SK-N-DZ (cell line): ENCODE data around the gene SRP72. TPM values are rescaled to one million over a fixed set of nuclear protein-coding genes. Genes with fewer than 3 reads are reported as not detected.
"Not testable (repeated sequence)": the region's sequence is repeated elsewhere in the genome, so short reads cannot be mapped to it uniquely, and the experiment has no call there.

Experiments used
- DNase-seq: peaks from one replicate; pipeline ENCODE4 v3.0.0-alpha.2; 2015; ENCODE audit warnings: low spot score
- polyA plus RNA-seq, 2 experiments: library from polyadenylated mRNA; depleted of rRNA; stranded (reverse); fragments of >200 nt; gene quantifications; 2 replicates each; pipeline ENCODE4 v1.2.3, GENCODE V29; 2014

The SRP72 gene, protein sequence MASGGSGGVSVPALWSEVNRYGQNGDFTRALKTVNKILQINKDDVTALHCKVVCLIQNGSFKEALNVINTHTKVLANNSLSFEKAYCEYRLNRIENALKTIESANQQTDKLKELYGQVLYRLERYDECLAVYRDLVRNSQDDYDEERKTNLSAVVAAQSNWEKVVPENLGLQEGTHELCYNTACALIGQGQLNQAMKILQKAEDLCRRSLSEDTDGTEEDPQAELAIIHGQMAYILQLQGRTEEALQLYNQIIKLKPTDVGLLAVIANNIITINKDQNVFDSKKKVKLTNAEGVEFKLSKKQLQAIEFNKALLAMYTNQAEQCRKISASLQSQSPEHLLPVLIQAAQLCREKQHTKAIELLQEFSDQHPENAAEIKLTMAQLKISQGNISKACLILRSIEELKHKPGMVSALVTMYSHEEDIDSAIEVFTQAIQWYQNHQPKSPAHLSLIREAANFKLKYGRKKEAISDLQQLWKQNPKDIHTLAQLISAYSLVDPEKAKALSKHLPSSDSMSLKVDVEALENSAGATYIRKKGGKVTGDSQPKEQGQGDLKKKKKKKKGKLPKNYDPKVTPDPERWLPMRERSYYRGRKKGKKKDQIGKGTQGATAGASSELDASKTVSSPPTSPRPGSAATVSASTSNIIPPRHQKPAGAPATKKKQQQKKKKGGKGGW
- 53.3 and 56.6 TPM in 2 replicates for polyA plus RNA-seq (2014; cell fraction: cytosol; rRNA removed)
- polyA plus RNA-seq (2014; cell fraction: nucleus; rRNA removed) = 36.9 and 38.8 TPM in 2 replicates

DNA sequence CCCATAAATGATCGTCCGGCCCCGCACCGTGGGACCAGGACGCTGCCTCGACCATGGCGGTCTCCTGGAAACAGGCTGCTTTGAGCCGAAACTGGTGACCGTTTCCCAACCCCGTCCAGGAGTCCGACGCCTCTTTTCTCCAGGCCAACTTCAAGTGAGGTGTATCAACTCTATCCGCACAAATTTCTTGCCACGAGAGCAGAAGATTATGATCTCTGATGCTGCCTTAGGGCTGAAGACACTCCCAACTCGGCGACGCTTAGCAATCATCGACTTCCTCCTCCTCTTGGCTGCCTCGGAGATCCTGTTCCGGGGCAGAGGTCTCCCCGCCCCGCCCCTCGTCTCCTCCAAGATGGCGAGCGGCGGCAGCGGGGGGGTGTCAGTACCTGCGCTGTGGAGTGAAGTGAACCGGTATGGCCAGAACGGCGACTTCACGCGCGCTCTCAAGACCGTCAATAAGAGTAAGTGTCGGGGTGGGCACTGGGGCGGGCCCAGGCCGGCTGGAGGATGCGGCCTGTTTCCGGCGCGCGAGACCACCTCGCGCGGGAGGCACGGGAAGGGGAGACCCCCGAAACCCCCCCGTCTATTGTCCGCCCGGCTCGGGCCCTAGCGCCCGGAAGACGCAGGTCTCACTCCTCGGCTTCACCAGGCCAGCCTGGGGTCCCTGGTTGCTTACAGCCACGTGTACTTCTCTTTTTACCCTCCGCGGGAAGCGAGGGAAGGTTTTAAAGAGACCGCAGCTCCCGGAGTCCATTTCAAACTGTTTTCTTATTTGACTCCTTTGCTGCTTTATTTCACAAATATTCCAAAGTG lies at the start of gene SRP72:
SRP72 (plus strand) TSS at position 334 of the 813 bp plus-strand sequence; CDS start at position 353, 19 bp downstream.
- DNase-seq = peak; percentile 85

DNA sequence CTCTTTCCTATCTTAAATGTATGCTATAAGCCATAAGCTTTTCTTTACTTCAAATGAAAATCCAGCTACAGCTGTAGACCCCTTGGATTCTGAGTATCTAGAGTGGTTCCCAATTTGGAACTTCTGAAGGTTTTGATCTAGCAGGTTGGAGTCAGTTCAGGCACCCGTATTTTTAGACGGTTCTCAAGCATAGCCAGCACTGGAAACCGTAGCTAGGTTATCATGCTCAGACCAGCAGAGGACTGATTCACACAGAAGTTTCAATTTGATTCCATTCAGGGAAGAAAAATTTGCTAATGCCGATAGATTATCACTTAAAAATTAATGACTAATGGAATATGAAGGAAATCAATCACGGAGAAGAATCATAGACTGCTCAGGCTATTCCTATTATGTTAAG lies 43.2 kb upstream of the SRP72 start:
- DNase-seq = no peak

DNA sequence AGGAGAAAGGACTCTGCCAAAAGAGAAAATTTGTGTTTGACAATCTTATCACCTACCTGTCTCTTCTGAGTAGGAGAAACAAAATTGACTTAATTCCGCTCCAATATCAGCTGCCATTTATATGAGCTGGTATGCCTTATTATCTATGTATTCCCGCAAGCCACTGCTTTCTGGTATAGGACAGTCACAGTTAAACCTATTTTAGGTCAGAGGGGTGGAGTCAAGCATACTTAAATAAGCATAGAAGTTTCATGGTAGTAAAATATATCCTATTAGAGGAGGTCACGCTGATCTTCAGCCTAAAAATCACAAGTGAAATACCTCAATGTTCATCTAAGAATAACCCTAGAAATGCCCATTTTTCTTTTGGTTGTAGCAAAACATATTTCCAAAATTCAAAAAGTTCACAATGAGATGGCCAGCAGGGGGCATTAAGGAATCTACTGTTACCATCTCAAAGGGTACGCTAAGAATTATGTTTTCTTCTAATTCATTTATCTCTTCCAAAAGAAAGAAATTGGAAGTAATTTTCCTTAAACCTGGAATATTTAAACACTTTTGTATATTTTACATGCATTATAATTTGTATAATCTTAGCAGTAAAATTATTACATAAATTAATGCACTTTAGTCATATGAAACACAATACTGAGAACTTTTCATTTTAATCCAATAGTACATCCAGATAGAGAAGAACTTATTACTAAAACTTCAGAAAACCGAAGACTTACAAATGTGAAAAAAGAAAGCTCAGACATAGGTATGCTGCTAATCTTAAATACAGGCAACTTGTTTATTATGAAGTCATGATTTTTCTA lies 42.5 kb upstream of the SRP72 start:
- DNase-seq = no peak

DNA sequence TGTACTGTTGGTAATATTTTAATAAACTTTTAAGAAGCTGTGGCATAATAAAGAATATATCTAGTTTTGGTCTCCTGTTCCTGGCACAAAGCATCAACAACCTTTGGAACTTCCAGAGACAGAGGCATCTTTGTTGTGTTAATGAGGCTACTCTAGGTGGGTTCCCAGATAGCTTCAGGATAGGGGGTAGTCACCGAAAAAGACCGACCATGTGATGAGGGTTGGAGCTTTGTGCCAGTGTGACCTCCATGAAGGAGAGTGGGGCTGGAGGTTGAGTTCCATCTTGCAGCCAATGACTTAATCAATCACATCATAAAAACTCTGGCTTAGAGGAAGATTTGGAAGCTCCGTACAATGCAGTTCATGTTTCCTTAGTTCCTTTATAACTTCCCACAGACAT lies 41.9 kb upstream of the SRP72 start:
- DNase-seq = no peak

DNA sequence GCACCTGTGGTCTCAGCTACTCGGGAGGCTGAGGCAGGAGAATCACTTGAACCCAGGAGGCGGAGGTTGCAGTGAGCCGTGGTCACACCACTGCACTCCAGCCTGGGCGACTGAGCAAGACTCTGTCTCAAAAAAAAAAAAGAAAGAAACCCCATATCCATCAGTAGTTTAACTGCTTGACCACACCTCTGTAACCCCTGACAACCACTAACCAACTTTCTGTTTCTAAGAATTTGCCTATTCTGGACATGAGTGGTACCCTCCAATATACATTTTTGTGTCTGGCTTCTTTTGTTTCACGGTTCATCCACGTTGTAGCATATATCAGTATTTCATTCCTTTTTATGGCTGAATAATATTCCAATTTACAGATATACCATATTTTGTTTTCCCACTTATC lies 41.1 kb upstream of the SRP72 start:
- no peak for DNase-seq

DNA sequence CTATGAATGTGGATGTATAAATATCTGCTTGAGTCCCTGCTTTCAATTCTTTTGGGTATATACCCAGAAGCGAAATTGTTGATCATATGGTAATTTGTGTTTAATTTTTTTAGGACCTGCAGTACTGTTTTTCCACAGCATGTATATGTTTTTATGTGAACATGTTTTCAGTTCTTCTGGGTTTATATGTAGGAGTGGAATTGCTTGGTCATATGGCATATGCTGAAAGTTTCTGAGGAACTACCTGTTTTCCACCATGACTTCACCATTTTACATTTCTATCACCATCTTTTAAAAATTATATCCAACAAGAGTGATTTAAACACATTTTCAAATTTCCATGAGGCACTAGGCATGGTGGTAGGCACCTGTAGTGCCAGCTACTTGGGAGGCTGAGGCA lies 40.2 kb upstream of the SRP72 start:
- no peak for DNase-seq

DNA sequence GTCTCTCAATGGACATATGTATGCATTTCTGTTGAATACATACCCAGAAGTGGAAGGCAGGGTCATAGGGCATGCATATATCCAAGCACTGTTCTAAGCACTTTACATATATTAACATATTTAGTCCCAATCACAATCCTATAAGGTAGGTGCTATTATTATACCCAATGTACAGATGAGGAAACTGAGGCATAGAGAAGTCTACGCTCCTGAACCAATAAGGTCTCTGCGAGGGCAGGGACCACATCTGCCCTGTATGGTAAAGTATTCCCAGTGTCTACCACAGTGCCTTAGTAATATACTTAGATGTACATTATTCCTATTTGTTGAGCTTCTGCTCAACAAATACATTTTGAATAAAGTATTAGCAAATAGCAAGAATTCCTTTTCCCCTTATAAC lies 37.2 kb upstream of the SRP72 start:
- DNase-seq = no peak

DNA sequence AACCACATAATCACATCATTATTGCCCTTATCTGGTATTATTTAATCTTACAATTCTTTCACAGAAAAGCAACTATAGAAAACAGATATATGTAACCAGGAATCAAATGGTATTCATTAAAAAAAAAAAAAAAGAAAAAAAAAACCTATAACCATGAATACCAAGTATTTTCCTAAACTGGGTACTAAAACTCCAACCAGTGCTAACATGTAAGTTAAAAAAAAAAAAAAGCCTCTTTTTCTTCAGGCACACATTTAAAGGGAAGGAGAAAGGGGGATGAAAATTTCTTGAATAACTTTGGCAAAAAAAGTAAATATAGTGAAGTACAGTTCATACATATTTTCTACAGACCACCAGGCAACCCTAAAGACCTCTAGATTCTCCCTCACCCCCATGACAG lies 34.1 kb upstream of the SRP72 start:
- DNase-seq = no peak

DNA sequence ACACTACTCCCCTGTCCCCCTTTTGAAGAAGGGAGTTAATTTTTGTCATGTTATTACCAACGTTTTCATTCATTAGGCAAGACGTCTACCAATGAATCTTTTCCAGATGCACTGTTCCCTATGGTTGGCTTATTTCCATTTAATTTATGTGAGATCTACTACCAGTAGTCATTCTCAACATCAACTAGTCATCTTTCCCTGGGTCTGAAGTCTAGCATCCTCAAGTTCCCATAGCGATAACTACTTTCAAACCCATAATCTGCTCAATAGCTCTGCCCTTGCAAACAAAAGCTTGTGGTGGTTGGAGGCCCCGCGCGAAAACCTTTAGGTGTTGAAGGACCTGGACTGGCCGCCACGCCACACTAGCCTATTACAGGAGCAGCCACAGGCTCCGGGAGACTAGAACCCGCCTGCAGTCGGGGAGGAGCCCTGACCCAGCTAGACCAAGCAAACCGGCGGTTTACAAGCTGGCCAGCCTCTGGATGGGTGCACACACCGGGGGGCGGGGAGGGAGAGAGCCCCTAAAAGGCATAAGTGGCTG lies 32.7 kb upstream of the SRP72 start:
- DNase-seq = peak; percentile 78

DNA sequence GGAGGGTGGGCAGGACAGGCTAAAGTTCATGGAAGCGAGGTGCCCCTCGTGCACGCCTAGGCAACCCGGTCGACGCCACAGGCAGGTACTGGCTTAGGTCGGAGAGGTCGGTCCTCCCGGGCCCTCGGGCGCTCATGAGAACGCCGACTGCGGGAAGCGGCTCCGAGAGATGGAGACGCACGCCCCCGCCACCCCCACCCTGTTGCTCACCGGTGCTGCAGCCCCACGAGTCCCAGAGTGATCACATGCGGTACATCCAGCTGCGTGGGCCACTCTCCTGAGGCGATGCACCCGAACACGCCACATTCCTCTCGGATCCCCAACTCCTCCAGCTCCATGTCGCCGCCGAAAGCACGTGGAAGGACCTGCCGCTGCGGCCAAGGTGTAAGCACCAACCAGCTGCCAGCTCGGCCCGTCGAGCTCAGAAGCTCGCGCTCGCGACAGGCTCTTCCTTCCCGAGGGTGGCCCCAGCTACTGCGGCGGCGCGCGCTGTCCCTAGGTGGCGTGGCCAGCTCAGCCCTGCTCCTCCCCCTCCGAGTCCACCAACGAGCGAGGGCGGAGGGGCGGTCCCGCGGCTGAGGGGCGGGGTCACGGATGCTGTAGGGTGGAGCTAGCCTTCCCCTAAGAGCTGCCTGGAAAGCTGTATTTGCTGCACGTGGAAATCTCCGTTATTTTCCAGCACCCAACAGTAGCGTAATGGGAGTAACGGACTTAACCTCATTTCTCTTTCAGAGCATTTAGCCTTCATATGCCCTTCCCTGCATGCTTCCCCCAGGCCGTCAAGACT lies 32.1 kb upstream of the SRP72 start, which contains the start of gene PPAT:
PPAT (minus strand) TSS at position 476 of the 787 bp plus-strand sequence; CDS start at position 338, 138 bp downstream.
- peak; percentile 96 for DNase-seq

DNA sequence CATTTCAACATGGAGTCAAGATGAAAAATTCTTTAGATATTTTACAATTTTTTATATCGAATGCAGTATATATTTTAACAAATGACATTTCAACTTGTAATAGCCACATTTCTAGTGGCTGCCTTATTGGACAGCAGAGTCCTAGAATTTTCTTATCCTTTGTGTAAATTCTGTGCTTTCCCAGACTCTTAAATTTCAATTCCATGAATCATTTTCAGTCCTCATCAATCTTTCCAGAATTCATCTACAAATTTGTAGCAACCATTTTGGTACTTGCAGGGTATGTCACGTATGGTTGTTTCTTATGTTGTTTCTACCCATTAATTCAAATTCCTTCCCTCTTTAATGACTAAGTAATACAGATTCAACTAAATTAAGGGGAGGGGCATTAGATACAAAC lies 28.7 kb upstream of the SRP72 start:
- no peak for DNase-seq

DNA sequence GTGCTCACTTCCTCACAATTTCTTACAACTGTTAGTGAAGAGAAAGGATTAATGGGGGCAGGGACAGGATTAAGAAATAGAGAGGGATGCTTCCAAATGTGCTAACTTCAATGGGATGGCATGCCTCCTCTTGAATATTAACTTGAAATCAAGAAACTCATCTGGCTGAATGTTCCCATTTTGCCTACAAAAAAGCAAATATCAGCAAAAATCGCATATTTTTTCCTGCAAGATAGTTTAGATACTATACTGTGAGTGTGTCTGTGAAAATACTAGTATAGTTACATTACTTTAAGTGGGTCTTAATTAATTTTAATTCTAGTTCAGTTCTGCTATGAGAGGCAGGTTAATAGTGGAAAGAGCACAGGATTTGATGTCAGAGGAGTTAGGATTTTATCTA lies 26.4 kb upstream of the SRP72 start:
- DNase-seq = no peak

DNA sequence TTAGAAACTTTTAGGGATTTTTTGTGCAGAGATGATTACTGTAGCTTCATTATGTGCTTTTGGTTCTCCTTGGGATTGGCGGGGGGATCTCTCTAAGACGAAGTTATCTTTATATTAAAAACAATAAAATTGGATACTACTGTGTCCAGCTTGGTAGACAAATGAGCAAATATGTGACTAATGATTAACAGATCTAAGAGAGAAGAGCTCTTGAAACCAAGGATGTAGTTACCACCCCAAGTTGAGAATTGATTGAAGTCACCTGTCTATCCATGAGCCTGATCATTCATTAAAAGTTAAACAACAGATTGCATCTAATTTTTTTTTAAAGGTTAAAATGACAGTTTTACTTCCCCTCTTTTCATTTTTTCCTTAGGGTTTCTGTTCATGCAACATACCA lies 22.7 kb upstream of the SRP72 start:
- DNase-seq = no peak

DNA sequence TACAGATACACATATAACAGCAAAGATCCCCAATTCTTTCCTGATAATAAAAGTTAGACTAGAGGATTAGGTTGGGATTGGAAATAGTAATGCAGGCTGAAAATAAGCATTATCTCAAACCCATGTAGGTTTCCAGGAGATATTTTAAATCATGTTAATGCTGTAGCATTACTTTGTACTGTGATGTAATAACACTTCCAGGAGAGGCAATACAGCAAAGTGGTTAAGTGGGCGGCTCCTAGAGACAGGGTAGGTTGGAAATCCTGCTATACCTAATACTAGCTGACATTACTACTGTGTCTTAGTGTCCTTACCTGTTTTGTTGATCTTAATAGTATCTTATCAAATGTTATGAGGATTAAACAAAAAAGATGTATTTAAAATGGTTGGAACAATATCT lies 21.7 kb upstream of the SRP72 start:
- no peak for DNase-seq

DNA sequence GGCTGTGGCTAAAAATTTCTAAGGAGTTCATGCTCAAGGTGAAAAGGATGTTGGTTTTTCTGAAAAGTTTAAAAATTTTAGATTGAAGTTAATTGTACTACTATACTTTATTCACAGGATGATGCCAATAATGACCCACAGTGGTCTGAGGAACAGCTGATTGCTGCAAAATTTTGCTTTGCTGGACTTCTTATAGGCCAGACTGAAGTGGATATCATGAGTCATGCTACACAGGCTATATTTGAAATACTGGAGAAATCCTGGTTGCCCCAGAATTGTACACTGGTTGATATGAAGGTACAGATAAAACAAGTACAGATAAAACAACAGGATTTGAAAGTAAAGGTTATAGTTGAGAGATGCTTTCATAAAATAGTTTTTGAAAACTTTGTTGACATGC lies 19.1 kb upstream of the SRP72 start:
- DNase-seq = no peak

DNA sequence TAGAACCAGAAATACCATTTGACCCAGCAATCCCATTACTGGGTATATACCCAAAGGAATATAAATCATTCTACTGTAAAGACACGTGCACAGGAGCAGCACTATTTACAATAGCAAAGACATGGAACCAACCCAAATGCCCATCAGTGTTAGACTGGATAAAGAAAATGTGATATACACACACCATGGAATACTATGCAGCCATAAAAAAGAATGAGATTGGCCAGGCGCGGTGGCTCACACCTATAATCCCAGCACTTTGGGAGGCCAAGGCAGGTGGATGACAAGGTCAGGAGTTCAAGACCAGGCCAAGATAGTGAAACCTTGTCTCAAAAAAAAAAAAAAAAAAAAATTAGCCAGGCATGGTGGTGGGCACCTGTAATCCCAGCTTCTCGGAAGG lies 17.9 kb upstream of the SRP72 start:
- not testable (repeated sequence) for DNase-seq

DNA sequence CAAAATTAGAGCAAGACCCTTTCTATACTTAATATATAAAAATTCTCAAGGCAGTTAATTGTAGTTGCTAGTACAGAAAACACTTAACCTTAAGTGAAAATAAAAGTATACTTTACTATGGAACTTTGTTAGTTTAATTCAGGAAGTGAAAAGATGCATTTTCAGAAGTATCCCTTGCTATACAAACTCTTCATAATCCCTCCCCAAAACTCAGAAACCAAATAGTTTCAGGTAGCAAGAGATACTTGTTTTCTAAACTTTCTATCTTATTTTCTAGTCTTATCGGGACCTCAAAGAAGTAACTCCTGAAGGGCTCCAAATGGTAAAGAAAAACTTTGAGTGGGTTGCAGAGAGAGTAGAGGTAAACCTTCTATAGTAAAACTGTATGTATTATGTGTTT lies 17.1 kb upstream of the SRP72 start:
- DNase-seq = no peak

DNA sequence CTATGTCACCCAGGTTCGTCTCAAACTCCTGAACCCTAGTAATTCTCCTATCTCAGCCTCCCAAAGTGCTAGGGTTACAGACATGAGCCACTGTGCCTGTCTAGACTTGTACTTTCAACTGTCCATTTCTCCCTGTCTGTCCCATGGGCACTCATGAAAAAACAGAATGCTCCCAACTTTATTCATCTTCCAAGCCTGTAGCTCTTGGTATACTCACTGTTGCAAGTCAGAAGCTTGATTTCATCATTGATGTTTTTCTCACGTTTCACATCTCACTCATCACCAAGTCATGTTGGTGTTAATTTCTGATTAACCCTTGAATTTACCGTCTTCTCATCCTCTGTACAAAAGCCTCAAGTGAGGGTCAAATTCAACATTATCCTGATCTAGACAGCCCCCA lies 7.3 kb upstream of the SRP72 start:
- no peak for DNase-seq

DNA sequence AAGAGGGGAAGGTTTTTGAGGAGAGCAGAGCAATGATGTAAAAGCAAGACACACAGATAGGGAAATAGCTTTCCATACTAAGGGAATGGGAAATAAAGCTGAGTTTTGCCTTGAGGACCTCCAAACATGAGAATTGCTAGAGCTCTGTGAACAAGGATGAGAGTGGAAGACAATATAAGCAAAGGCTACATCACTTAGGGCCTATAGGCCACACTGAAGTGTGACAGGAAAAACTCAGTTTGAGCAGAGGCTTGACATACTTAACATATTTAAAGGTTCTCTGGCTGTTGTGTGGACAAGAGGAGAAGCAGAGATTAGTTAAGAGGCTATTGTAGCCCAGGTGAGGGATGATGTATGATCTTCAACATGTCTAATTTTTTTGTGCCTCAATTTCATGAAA lies 5.3 kb upstream of the SRP72 start:
- no peak for DNase-seq

DNA sequence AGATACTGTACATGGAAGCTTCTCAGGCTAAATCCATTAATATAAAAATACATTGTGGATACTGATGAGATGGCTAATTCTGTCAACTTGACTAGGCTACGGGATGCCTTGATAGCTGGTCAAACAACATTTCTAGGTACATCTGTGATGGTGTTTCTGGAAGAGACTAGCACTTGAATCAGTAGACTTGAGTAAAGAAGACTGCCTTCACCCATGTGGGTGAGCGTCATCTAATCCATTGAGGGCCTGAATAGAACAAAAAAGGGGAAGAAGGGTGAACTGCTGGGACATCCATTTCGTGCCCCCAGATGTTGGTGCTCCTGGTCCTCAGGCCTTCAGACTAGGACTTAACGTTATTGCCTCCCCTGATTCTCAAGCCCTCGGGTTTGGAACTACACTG lies 3.7 kb upstream of the SRP72 start:
- no peak for DNase-seq
